ENCODE measurements around the gene FBF1. TPM values are rescaled to one million over a fixed set of nuclear protein-coding genes. Genes with fewer than 3 reads are reported as not detected.

The FBF1 gene
- total RNA-seq, 6 experiments from 2014 or later: 0.86 to 3.1 (median 2.7) TPM

DNA sequence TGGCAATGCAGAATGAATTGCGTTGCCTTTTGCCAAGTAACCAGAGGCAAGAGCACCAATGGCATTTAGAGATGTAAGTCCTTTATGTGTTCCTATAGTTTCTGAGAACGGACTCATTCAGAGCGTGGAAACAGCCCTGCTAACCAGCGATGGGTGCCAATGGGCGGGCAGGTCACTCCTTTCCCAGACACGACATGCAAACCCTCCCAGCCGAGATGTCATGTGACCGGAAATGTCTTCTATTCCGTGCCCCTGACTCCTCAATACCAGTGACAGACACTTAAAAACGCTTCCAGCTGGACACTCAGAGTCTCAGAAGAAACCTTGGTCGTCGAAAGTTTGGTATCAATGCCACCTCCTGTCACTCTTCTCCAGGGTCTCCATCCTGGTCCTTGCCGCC is 3.2 kb downstream of the FBF1 start:
- no peak for DNase-seq
- no peak for TF ChIP-seq POLR2A (IDR thresholded peaks at IDR 0.05)
- TF ChIP-seq, protein P1, sequence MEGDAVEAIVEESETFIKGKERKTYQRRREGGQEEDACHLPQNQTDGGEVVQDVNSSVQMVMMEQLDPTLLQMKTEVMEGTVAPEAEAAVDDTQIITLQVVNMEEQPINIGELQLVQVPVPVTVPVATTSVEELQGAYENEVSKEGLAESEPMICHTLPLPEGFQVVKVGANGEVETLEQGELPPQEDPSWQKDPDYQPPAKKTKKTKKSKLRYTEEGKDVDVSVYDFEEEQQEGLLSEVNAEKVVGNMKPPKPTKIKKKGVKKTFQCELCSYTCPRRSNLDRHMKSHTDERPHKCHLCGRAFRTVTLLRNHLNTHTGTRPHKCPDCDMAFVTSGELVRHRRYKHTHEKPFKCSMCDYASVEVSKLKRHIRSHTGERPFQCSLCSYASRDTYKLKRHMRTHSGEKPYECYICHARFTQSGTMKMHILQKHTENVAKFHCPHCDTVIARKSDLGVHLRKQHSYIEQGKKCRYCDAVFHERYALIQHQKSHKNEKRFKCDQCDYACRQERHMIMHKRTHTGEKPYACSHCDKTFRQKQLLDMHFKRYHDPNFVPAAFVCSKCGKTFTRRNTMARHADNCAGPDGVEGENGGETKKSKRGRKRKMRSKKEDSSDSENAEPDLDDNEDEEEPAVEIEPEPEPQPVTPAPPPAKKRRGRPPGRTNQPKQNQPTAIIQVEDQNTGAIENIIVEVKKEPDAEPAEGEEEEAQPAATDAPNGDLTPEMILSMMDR (IDR thresholded peaks at IDR 0.05): no peak
- WGBS (ENCODE audit: insufficient coverage, low coverage, low lambda C conversion rate, missing lambda C conversion rate): 81% methylated on average over 8 of the region's 13 CpGs
- no peaks in the 10 kb centered on the region for H3K36me3 ChIP-seq
- H3K9me3 ChIP-seq: no peaks in the 10 kb centered on the region
- intact Hi-C loops (cut with DNase I): no loop called here
- no peak for ATAC-seq
- peaks cover 0 to 6% (median 3%) of the 10 kb centered on the region in 4 donors for H3K4me1 ChIP-seq
- H3K27me3 ChIP-seq: no peaks in the 10 kb centered on the region
- no peak overlapping the region for H3K4me3 ChIP-seq
- no peak overlapping the region for H3K27ac ChIP-seq

DNA sequence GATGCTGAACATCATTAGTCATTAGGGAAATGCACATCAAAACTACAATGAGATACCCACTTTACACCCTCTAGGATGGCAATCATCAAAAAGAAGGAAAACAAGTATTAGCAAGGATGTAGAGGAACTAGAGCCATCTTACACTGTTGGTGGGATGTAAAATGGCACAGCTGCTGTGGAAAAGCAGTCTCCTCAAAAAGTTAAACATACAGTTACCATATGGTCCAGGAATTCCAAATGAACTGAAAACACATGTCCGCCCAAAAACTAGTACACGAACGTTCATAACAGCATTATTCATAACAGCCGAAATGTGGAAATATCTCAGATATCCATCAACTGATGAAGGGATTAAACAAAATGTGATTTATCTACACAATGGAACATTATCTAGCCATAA is 7.0 kb downstream of the FBF1 start:
- 89% methylated on average over 4 of the region's 4 CpGs for WGBS (ENCODE audit: insufficient coverage, low coverage, low lambda C conversion rate, missing lambda C conversion rate)
- no peaks in the 10 kb centered on the region for H3K4me1 ChIP-seq
- no peak for TF ChIP-seq POLR2A (IDR thresholded peaks at IDR 0.05)
- TF ChIP-seq, protein P1 (IDR thresholded peaks at IDR 0.05): no peak
- ATAC-seq (no peak), DNase-seq (no peak)
- H3K36me3 ChIP-seq: no peaks in the 10 kb centered on the region
- no peak overlapping the region for H3K4me3 ChIP-seq
- H3K27me3 ChIP-seq: no peaks in the 10 kb centered on the region
- H3K27ac ChIP-seq: no peak overlapping the region
- intact Hi-C loops (cut with DNase I): no loop called here
- no peaks in the 10 kb centered on the region for H3K9me3 ChIP-seq

DNA sequence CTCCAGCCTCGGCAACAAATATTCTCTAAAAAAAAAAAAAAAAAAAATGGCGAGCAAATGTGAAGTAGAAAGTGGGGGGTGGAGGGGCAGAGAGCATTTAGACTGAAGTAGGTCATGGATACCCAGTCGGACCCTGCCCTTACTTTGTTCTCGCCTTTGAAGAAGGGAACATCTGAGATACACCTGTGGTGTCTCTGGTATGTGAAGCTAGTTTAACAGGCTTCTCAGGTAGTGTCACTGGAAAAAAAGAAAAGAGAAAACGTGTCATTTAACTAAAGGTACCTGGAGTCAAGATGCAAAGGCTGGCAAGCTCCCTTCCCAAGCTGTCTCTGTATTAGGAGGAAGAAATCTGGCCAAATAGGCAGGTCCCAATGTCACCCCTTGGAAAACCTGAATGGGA is 8.0 kb downstream of the FBF1 start:
- Histone ChIP-seq H3K27ac (no peak overlapping the region), H3K27me3 (no peaks in the 10 kb centered on the region), H3K4me3 (no peak overlapping the region), H3K4me1 (no peaks in the 10 kb centered on the region), H3K36me3 (no peaks in the 10 kb centered on the region), H3K9me3 (no peaks in the 10 kb centered on the region)
- intact Hi-C loops (cut with DNase I): no loop called here
- DNase-seq: no peak
- TF ChIP-seq, protein P1 (IDR thresholded peaks at IDR 0.05): no peak
- TF ChIP-seq POLR2A (IDR thresholded peaks at IDR 0.05): no peak
- WGBS (ENCODE audit: insufficient coverage, low coverage, low lambda C conversion rate, missing lambda C conversion rate): 85% methylated on average over 5 of the region's 5 CpGs
- ATAC-seq: no peak

DNA sequence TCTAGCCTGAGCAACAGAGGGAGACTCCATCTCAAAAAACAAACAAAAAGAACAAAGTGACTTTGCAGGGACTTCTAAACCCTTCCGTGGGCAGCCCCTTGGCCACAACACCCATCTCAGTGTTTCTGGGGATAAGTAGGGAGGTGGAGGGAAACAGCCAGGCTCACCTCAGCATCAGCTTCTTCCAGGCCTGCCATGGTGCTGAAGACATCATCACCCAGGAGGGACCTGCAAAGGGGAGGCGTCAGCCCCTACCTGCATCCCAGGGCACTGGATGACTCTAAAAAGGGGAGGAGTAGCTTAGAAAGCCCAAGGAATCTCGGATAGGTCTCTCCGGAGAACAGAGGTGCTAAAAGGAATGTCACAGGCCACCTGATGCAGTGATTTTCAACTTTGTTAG is 9.8 kb downstream of the FBF1 start:
- H3K4me3 ChIP-seq: no peak overlapping the region
- no peak overlapping the region for H3K27ac ChIP-seq
- H3K27me3 ChIP-seq: no peaks in the 10 kb centered on the region
- H3K4me1 ChIP-seq: no peaks in the 10 kb centered on the region
- H3K9me3 ChIP-seq: no peaks in the 10 kb centered on the region
- DNase-seq: no peak
- 88% methylated on average over 3 of the region's 4 CpGs for WGBS (ENCODE audit: insufficient coverage, low coverage, low lambda C conversion rate, missing lambda C conversion rate)
- ATAC-seq: no peak
- intact Hi-C loops (cut with DNase I): no loop called here
- TF ChIP-seq POLR2A (IDR thresholded peaks at IDR 0.05): no peak
- TF ChIP-seq, protein P1 (IDR thresholded peaks at IDR 0.05): no peak
- no peaks in the 10 kb centered on the region for H3K36me3 ChIP-seq

Measured in right lobe of liver (tissue), 6 donors.